Right renal cortex interstitium (tissue), 3 donors: ENCODE results near the gene OR2T10. TPM values are rescaled to one million over a fixed set of nuclear protein-coding genes. Genes with fewer than 3 reads are reported as not detected.
"Not testable (repeated sequence)": the region's sequence is repeated elsewhere in the genome, so short reads cannot be mapped to it uniquely, and the experiment has no call there.

Experiments used
- DNase-seq, 3 donors: peaks; one replicate each; pipeline ENCODE4 v3.0.0-alpha.2; 2013; ENCODE audit warnings: low read depth in 3 of 3, low spot score in 2 of 3
- polyA plus RNA-seq, 3 donors: library from polyadenylated mRNA; unstranded; fragments of 120-200 nt; gene quantifications; one replicate each; pipeline ENCODE4 v1.2.1, GENCODE V29; 2013; ENCODE audit not compliant: insufficient read length in 3 of 3

Gene OR2T10
- polyA plus RNA-seq, 3 donors = 0.16 to 0.24 TPM; not detected in 1

- no peak for DNase-seq
Measured at GRCh38 chr1:248596615-248597014, 885 bp downstream of the OR2T10 start.

GRCh38 chr1:248593226-248593625 is 4.3 kb downstream of the OR2T10 start:
- no peak for DNase-seq

GRCh38 chr1:248592655-248593054 is 4.8 kb downstream of the OR2T10 start:
- no peak for DNase-seq

GRCh38 chr1:248590055-248590454 is 7.4 kb downstream of the OR2T10 start:
- DNase-seq = no peak

- DNase-seq = no peak
Measured at GRCh38 chr1:248589334-248589733, 8.2 kb downstream of the OR2T10 start.

GRCh38 chr1:248585266-248585665 is 12.2 kb downstream of the OR2T10 start:
- no peak for DNase-seq

GRCh38 chr1:248576260-248576980 is 21.1 kb downstream of the OR2T10 start:
- DNase-seq = no peak

- not testable (repeated sequence) for DNase-seq
Measured at GRCh38 chr1:248574657-248575056, 22.8 kb downstream of the OR2T10 start, which contains the start of gene OR2T34. TSS of gene OR2T34 (minus strand) at chr1:248574757. CDS start at chr1:248574757, 0 bp downstream.

GRCh38 chr1:248573856-248574255 is 23.6 kb downstream of the OR2T10 start:
- DNase-seq = not testable (repeated sequence)

GRCh38 chr1:248572049-248572448 is 25.5 kb downstream of the OR2T10 start:
- not testable (repeated sequence) for DNase-seq

- DNase-seq = not testable (repeated sequence)
Measured at GRCh38 chr1:248570811-248571210, 26.7 kb downstream of the OR2T10 start.

- DNase-seq = not testable (repeated sequence)
Measured at GRCh38 chr1:248569049-248569448, 28.5 kb downstream of the OR2T10 start.

- DNase-seq = not testable (repeated sequence)
Measured at GRCh38 chr1:248565530-248566373, 31.7 kb downstream of the OR2T10 start.

- not testable (repeated sequence) for DNase-seq
Measured at GRCh38 chr1:248562672-248563071, 34.8 kb downstream of the OR2T10 start, which contains the start of gene OR2T29. TSS of gene OR2T29 (minus strand) at chr1:248562772. CDS start at chr1:248559491, 3,281 bp downstream.

GRCh38 chr1:248551027-248551426 is 46.5 kb downstream of the OR2T10 start:
- not testable (repeated sequence) for DNase-seq

- not testable (repeated sequence) for DNase-seq
Measured at GRCh38 chr1:248547383-248547782, 50.1 kb downstream of the OR2T10 start.

Other genes starting within 250 kb of the OR2T10 start
- not detected for gene OR14C36, start 248.9 kb downstream of the OR2T10 start, polyA plus RNA-seq
- gene OR2T4, start 236.0 kb downstream of the OR2T10 start, polyA plus RNA-seq = not detected
- under 1 TPM; 0.03 to 0.17 (median 0.08) TPM for gene OR2T6, start 222.0 kb downstream of the OR2T10 start, polyA plus RNA-seq
- not detected for gene OR2T1, start 194.7 kb downstream of the OR2T10 start, polyA plus RNA-seq
- gene OR2T2, start 152.1 kb downstream of the OR2T10 start, polyA plus RNA-seq = not detected
- gene OR2T3, start 124.3 kb downstream of the OR2T10 start, polyA plus RNA-seq = not detected
- not detected for gene OR2T5, start 109.1 kb downstream of the OR2T10 start, polyA plus RNA-seq
- under 1 TPM in 2 of 3 donors, not detected in 1; 0.03 to 0.06 TPM for gene OR2G6, start 89.6 kb downstream of the OR2T10 start, polyA plus RNA-seq
- not detected for gene OR2T29, start 34.9 kb downstream of the OR2T10 start, polyA plus RNA-seq
- gene OR2T34, start 22.9 kb downstream of the OR2T10 start, polyA plus RNA-seq = not detected
- gene OR2T11, start 37.4 kb upstream of the OR2T10 start, polyA plus RNA-seq = not detected
- gene OR2T35, start 47.6 kb upstream of the OR2T10 start, polyA plus RNA-seq = not detected
- gene OR2T27, start 57.8 kb upstream of the OR2T10 start, polyA plus RNA-seq = not detected
- gene OR14I1, start 105.1 kb upstream of the OR2T10 start, polyA plus RNA-seq = not detected
- not detected for gene LYPD8, start 158.1 kb upstream of the OR2T10 start, polyA plus RNA-seq
- 10 to 100 TPM; 22.1 to 25.0 (median 22.8) TPM for gene SH3BP5L, start 228.2 kb upstream of the OR2T10 start, polyA plus RNA-seq
- gene ZNF672, start 240.5 kb upstream of the OR2T10 start, polyA plus RNA-seq = 10 to 100 TPM; 20.8 to 22.9 (median 21.4) TPM